ENCODE measurements around the gene CTTNBP2NL. TPM values are rescaled to one million over a fixed set of nuclear protein-coding genes. Genes with fewer than 3 reads are reported as not detected.

Gene CTTNBP2NL
- total RNA-seq, 2 donors from 2014 or later, result 32.5 to 66.5 TPM

- H3K4me3 ChIP-seq, result no peak overlapping the region
- peaks cover 6 to 22% of the 10 kb centered on the region in 2 donors for H3K4me1 ChIP-seq (ENCODE audit: control insufficient read depth in 1 of 2, low read depth in 2 of 2)
- H3K36me3 ChIP-seq, result no peaks in the 10 kb centered on the region
- no peak overlapping the region for H3K27ac ChIP-seq
- DNase-seq (ENCODE audit: low spot score), result no peak
- H3K27me3 ChIP-seq (replicated peaks; ENCODE audit: insufficient read depth), result no peaks in the 10 kb centered on the region
- no peak for ATAC-seq (ENCODE audit: insufficient number of reproducible peaks, low FRiP score, low read depth)
- TF ChIP-seq CTCF (IDR thresholded peaks at IDR 0.05), result no peak
- H3K9me3 ChIP-seq, result no peaks in the 10 kb centered on the region
Measured at GRCh38 chr1:112506731-112507130, 110.7 kb downstream of the CTTNBP2NL start.

- no peak for DNase-seq (ENCODE audit: low spot score)
- H3K27ac ChIP-seq, result no peak overlapping the region
- no peaks in the 10 kb centered on the region for H3K9me3 ChIP-seq
- ATAC-seq (ENCODE audit: insufficient number of reproducible peaks, low FRiP score, low read depth), result no peak
- TF ChIP-seq CTCF (IDR thresholded peaks at IDR 0.05), result no peak
- H3K4me1 ChIP-seq (ENCODE audit: control insufficient read depth in 1 of 2, low read depth in 2 of 2), result peaks cover 4 to 19% of the 10 kb centered on the region in 2 donors
- H3K4me3 ChIP-seq, result no peak overlapping the region
- no peaks in the 10 kb centered on the region for H3K36me3 ChIP-seq
- H3K27me3 ChIP-seq (replicated peaks; ENCODE audit: insufficient read depth), result no peaks in the 10 kb centered on the region
Measured at GRCh38 chr1:112507336-112507735, 111.3 kb downstream of the CTTNBP2NL start.

GRCh38 chr1:112507921-112508277, 111.9 kb downstream of the CTTNBP2NL start:
- Histone ChIP-seq H3K36me3 (no peaks in the 10 kb centered on the region), H3K4me1 (ENCODE audit: control insufficient read depth in 1 of 2, low read depth in 2 of 2) (peaks cover 4 to 20% of the 10 kb centered on the region in 2 donors), H3K27me3 (replicated peaks; ENCODE audit: insufficient read depth) (no peaks in the 10 kb centered on the region), H3K4me3 (peak overlapping the region; percentile 82), H3K27ac (no peak overlapping the region), H3K9me3 (no peaks in the 10 kb centered on the region)
- DNase-seq (ENCODE audit: low spot score) (no peak), ATAC-seq (ENCODE audit: insufficient number of reproducible peaks, low FRiP score, low read depth) (no peak)
- TF ChIP-seq CTCF (IDR thresholded peaks at IDR 0.05), result no peak

- Histone ChIP-seq H3K4me3 (peak within 1 kb of the TSS; percentile 82), H3K36me3 (no peaks in the 10 kb centered on the region), H3K27ac (peak within 1 kb of the TSS in 1 of 2 donors; percentile 1), H3K9me3 (no peaks in the 10 kb centered on the region), H3K4me1 (ENCODE audit: control insufficient read depth in 1 of 2, low read depth in 2 of 2) (peaks cover 4 to 25% of the 10 kb centered on the region in 2 donors), H3K27me3 (replicated peaks; ENCODE audit: insufficient read depth) (no peaks in the 10 kb centered on the region)
- TF ChIP-seq CTCF (IDR thresholded peaks at IDR 0.05), result no peak
- no peak for DNase-seq (ENCODE audit: low spot score)
- ATAC-seq (ENCODE audit: insufficient number of reproducible peaks, low FRiP score, low read depth), result no peak
Measured at GRCh38 chr1:112508278-112509004, 112.4 kb downstream of the CTTNBP2NL start, which contains the start of gene WNT2B. Gene WNT2B (plus strand): TSS chr1:112508965. CDS start chr1:112509263, 298 bp downstream.

- Histone ChIP-seq H3K4me3 (peak overlapping the region; percentile 82), H3K27me3 (replicated peaks; ENCODE audit: insufficient read depth) (no peaks in the 10 kb centered on the region), H3K9me3 (no peaks in the 10 kb centered on the region), H3K4me1 (ENCODE audit: control insufficient read depth in 1 of 2, low read depth in 2 of 2) (peaks cover 4 to 26% of the 10 kb centered on the region in 2 donors), H3K27ac (peak overlapping the region in 1 of 2 donors; percentile 1), H3K36me3 (no peaks in the 10 kb centered on the region)
- no peak for ATAC-seq (ENCODE audit: insufficient number of reproducible peaks, low FRiP score, low read depth)
- DNase-seq (ENCODE audit: low spot score), result no peak
- no peak for TF ChIP-seq CTCF (IDR thresholded peaks at IDR 0.05)
Measured at GRCh38 chr1:112509005-112509659, 113.1 kb downstream of the CTTNBP2NL start.

Measured in thoracic aorta (tissue), 2 donors.